ENCODE measurements around the gene ERGIC3. TPM values are rescaled to one million over a fixed set of nuclear protein-coding genes. Genes with fewer than 3 reads are reported as not detected.

Gene ERGIC3
- total and polyA plus RNA-seq, 2 of the 13 experiments (the other 11 are each of a cell fraction or from before 2014, with no cell fraction given) = 407 to 670 TPM

GRCh38 chr20:35600993-35601973, 59.4 kb downstream of the ERGIC3 start (continued):
- TF ChIP-seq FOXO4 (CRISPR knock-in tag; conservative IDR thresholded peaks at IDR 0.05) (no peak), ZBTB46 (CRISPR knock-in tag; IDR thresholded peaks at IDR 0.05; ENCODE audit: borderline replicate concordance) (no peak), SRSF1 (optimal IDR thresholded peaks at IDR 0.05; ENCODE audit: low read depth, low read length) (no peak), NCOA1 (CRISPR knock-in tag; IDR thresholded peaks at IDR 0.05) (no peak), PAF1 (CRISPR knock-in tag; IDR thresholded peaks at IDR 0.05) (no peak), ZNF572 (CRISPR knock-in tag; IDR thresholded peaks at IDR 0.05) (no peak), CERS6 (CRISPR knock-in tag; IDR thresholded peaks at IDR 0.05) (peak; percentile 84; the same call in 1 of the 2 replicates), ZNF547 (CRISPR knock-in tag; IDR thresholded peaks at IDR 0.05) (peak; percentile 83; the same call in 1 of the 2 replicates), CHD4 (IDR thresholded peaks at IDR 0.05; ENCODE audit: borderline replicate concordance, low read length) (no peak), ZNF816 (CRISPR knock-in tag; IDR thresholded peaks at IDR 0.05; ENCODE audit: borderline replicate concordance) (no peak), ZNF790 (CRISPR knock-in tag; IDR thresholded peaks at IDR 0.05; ENCODE audit: borderline replicate concordance) (no peak), ZNF446 (CRISPR knock-in tag; IDR thresholded peaks at IDR 0.05) (no peak), ZNF431 (CRISPR knock-in tag; IDR thresholded peaks at IDR 0.05; ENCODE audit: borderline replicate concordance, low read depth) (no peak), ZNF562 (CRISPR knock-in tag; IDR thresholded peaks at IDR 0.05; ENCODE audit: borderline replicate concordance) (no peak), NCOA2 (CRISPR knock-in tag; IDR thresholded peaks at IDR 0.05) (no peak), BORCS8-MEF2B (CRISPR knock-in tag; IDR thresholded peaks at IDR 0.05) (peak; percentile 65; the same call in 1 of the 2 replicates), ERF (CRISPR knock-in tag; IDR thresholded peaks at IDR 0.05) (peak; percentile 46; the same call in 1 of the 2 replicates), ZNF569 (CRISPR knock-in tag; IDR thresholded peaks at IDR 0.05; ENCODE audit: borderline replicate concordance) (no peak), KDM5A (IDR thresholded peaks at IDR 0.05; ENCODE audit: borderline replicate concordance, low read length) (no peak)
